NCI-H446 (cell line): ENCODE data around the gene TMPRSS3.

Experiments
- DNase-seq, 2 experiments: peaks; one replicate each; lab custom pipeline; 2025; lab: John Stamatoyannopoulos, UW

The TMPRSS3 gene

DNA sequence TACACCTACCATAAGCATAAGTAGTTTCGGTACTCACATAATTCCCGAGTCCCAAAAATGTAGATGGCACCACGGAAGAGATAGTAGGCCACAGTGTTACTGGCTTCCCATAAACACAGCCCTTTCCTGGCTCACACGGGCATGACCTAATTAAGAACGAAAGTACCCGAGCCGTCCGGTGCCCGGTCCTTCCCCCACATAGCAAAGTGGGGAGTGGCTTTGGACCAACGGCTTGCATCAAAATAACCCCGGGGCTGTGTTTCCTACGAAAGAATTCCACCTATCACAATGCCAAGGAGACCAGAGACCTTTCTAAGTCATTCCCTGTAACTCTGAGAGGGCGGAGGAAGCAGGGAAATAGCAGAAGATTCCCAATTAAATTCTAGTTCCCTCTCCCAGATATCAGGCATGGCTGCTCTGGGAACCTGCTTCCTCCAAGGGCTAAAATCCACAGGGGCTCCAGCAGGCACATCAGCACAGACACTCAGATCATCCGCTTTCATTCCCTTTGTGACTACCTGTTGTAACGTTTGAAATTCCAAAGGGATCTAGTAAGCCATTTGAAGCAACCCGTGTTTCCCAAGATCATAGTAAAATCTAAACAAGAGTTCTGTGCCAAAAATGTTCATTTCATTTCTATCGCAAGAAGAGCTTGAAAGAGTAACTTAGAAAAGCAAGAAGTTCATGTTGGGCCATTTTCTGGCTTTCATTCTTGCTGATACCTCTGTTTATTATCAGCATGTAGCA, at the start of gene TMPRSS3:
TSS of gene TMPRSS3 (minus strand) at position 148 of the 747 bp plus-strand sequence. CDS start 635 bp downstream, outside the sequence.
- no peak for DNase-seq

DNA sequence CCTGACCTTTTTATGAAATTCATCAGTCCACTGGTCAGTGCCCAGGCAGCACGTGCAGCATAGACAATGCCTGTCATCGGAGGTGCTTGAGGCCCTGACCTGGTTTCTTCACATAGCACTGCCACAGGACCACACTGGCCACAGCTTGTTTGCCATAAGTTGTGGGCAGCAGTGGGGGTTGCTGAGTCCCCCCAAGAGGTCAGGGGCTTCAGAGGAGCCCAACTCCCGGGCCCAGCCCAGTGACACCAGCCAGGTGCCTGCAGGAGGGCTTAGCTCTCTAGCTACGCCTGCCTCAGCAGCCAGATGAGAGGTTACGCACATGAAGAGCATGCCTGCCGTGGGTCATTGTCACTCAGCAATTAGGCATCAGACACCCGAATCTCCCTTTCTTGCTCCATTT, 49.5 kb upstream of the TMPRSS3 start:
- no peak for DNase-seq

DNA sequence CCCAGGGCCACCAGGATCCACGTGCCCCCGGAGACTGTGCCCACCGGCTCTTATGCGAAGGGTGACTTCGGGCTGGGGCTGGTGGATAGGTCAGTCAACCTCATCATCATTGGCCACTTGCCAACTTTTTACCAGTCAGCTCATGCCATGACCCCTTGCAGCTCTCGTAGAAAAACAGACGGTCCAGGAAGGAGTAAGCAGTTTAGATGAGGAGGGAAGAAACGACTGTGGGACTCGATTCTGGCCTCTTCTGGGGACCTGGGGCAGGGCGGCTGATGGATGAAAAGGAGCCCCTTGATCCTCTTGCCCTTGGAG, 48.9 kb upstream of the TMPRSS3 start:
- no peak for DNase-seq

DNA sequence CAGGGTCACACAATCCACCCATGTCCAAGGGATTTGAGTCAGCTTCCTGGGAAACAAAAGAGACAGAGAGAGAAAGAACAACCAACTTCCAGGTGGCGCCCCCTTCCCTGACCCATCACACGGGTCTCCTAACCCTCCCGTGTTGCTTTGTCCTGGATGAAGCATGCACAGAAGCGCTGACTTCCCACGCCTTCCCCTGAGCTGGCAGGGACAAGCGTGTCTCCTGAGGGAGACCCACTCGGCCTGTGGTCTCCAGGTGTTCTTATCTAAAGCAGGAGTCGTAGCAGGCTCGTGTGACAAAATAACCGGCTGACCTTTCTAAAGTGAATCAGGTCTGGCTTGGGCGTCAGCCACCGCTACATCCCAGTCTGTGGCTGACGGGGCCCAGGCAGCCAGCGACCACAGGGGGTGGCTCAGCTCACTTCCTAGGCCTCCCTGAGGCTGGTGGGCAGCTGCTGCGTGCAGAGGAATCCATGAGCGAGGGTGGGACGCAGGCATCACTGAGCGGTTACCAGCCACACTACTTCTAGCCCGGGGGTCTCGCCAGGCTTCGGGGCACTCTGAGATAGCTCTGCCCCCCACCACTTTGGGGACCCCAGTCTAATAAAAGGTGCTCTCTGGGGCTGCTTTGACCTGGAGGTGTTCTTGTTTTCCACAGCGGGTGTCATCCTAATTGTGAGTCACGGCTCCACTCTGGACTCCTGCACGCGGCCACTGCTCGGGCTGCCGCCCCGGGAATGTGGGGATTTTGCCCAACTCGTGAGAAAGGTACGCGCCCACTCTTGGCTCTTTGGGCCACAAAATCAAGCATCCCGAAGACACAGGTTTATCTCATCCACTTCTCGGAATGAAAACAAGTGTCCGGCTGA, 48.3 kb upstream of the TMPRSS3 start:
- no peak for DNase-seq

DNA sequence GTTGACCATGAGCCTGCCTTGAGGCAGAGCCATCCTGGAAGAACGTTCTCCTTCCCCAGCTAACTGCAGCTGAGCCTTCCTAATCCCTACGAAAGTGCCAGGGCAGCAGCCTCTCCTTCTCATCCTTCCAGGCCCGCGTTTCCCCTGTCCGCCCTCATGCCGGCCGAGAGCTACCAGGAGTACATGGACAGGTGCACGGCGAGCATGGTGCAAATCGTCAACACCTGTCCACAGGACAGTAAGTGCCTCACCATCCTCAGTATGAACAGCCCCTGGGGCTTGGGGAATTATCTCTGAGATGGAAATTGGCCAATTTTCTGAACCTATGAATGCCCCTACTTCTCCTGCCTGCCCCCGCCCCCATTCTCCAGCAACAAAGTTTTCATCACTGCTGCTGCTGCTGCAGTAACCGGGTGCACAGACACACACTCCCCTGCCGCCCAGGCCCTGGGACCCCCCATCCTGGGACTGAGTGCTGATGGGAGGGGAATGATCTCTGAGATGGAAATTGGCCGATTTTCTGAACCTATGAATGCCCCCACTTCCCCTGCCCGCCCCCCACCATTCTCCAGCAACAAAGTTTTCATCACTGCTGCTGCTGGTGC, 47.4 kb upstream of the TMPRSS3 start:
- DNase-seq: no peak

DNA sequence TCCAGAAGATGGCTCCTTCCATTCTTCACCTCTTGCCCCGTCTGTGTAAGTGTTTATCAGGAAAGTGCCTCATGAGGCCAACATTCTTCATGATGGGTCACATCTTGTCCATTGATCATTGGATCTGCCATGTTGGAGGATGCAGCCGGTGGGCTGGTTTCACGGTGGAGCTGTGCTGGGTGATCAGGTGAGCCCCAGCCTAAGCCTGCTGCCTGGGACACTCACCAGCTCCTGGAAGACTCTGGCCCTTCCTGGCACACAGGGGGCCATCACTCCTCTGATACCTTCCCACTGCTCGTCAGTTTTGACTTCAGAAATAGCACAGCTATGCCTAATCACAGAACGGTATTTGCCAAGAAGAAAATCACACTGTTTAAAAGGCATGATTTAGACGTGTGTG, 46.1 kb upstream of the TMPRSS3 start:
- DNase-seq: no peak

DNA sequence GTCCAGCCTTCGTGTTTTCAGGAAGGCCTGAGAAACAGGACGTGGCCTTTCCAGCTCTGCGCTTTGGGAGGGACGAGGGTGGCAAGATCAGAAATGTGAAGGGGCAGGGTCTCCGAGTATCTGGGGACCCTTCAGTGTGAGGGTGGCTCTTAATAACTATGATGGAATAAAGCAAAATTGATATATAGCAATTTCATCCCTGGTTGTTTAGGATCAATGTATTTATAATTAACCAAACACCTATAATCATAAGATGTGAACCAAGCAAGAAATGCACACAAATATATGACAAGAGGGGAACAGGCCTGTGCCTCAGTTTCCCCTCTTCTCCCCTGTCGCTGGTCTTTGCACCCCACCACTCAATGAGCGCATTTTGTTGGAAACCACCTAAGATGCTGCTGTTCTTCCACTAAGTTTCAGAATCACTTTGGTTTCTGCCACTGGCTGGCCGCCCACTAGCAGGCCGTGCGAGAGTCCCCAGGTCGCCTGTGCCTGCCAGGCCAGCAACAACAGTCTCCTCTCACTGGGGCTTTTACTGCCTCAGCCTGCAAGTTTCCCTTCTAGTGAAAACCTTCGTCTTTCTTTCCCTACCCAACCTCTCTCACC, 44.4 kb upstream of the TMPRSS3 start:
- DNase-seq: no peak

DNA sequence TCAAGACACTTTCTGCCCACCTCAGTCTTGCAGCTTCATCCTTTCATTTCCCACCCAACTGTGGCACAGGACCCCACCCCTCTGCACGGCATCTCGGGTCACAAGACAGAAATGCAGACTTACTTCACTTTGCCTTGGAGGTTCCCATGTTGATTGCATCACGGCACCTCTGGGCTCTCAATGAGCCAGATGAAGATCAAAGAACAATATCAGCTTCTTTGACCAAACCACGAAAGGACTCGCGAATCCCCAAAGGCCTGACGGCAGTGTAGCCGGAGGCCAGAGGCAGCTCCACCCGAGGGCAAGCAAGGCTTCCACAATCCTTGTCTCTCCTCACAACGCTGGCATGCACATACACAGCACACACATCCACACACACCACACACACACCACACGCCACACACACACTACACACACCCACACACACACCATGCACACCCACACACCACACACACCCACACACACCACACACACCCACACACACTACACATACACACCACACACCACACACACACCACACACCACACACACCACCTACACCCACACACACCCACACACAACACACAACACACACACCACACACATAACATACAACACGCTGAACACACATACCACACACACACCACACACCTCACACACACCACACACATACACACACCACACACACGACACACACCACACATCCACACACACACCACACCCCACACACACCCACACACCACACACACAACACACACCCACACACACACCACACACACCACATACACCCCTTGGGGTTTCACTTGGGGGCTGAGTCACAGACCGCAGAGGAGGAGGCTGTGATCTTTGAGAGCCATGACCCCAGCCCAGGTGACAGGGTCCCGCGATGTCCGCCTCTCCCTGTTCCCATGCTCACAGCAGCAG, 43.7 kb upstream of the TMPRSS3 start:
- DNase-seq: no peak

DNA sequence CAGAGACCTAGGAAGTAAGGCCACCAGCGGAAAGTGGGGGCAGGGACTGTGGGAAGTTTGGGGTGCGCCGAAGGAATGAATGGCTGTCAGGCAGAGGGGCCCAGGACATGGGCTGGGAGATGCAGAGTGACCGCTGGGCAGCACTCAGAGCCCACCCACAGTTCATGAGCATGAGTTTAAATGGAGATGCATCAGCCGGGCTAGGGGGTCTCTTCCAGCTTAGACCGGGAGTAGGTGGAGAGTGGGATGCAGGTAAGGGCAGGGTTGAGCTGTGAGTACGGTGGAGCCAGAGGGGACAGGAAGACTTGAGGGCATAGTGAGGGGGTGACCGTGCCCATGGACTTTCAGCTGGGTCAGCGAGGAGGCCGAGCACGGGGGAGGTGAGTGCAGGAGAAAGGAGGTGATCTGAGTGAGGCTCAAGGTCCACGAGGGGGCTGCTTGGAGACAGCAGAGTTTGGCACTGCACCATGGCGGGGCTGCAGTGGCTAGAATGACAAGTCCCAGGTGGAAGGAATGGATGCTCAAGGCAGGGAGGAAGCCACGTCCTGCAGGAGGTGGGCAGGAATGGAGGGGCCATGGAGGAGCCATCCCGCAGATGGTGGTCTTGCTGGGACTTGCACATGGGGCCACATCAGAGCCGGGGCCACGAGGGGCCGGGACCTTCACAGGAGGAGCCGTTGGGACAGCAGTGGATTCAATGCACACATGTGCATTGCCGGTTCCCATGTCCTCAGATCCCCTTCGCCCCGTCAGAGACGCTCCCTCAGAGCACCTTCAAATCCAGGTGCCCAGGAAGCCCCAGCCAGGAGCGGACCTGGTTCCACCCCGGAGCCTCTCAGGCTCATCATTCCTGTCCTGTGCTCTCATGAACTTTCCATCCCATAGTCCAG, 42.7 kb upstream of the TMPRSS3 start:
- no peak for DNase-seq

DNA sequence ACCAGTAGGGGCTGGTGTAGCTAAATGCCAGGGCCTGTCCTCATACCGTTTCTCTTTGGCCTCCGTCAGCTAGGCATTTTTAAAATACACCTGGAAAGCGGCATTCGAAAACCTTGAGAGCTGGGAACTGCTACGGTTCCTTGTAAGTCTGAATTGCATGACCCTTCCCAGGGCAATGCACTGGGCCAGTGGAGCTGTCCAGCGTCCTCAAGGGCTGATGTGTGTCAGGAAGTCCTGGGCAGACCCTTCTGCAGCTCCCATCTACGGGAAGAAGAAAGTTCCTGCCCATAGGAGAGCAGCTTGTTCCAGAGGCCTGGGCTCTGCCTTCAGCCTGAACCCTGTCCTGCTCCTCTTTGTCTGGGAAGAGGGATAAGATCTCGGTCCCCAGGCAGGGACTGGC, 41.9 kb upstream of the TMPRSS3 start:
- DNase-seq: no peak

DNA sequence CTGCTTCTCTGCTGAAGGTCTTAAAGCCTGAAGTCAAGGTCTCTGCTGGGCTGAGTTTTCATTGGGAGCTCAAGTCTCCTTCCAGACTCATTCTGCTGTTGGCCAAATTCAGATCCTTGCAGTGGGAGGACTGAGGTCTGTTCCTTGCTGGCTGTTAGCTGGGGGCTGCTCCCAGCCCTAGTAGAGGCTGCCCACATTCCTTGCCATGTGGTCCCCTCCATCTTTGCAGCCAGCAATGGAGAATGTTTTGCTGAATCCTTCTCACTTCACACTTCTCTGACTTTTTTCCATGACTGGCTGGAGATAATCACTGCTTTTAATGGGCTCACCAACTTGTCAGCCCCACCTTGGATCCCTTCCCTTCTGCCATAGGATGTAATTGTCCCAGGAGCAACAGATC, 41.1 kb upstream of the TMPRSS3 start:
- DNase-seq: no peak

DNA sequence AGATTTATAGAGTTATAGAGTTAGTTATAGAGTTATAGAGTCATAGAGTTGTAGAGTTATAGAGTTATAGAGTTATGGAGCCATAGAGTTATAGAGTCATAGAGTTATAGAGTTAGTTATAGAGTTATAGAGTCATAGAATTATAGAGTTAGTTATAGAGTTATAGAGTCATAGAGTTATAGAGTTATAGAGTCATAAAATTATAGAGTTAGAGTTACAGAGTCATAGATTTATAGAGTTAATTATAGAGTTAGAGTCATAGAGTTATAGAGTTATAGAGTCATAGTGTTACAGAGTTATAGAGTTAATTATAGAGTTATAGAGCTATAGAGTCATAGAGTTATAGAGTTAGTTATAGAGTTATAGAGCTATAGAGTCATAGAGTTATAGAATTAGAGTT, 40.0 kb upstream of the TMPRSS3 start:
- no peak for DNase-seq

DNA sequence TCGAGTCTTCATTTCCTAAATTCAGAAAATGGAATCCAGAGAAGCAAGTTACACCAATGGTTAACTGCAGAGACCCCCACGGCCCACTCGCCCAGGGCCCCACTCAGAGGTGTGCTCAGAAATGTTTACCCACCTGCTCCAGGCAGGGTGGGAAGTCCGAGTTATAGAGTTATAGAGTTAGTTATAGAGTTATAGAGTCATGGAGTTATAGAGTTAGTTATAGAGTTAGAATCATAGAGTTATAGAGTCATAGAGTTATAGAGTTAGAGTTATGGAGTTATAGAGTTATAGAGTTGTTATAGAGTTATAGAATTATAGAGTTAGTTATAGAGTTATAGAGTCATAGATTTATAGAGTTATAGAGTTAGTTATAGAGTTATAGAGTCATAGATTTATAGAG, 39.5 kb upstream of the TMPRSS3 start:
- no peak for DNase-seq

DNA sequence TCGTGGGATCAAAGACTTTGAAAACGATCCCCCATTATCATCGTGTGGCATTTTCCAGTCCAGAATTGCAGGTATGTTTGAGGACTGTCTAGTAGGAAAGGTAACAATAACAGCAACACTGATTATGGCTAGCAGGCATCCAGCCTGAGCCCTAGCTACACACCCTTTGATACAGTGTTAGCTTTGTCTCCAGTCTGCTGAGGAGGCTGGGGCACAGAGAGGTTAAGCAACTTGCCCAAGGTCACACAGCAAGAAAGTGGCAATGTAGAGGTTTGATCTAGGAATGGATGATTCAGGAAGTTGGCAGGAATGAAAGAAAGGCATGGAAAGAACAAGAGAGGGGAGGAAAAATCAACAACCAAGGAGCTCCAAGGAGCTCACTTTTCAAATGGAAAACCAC, 39.0 kb upstream of the TMPRSS3 start:
- DNase-seq: no peak

DNA sequence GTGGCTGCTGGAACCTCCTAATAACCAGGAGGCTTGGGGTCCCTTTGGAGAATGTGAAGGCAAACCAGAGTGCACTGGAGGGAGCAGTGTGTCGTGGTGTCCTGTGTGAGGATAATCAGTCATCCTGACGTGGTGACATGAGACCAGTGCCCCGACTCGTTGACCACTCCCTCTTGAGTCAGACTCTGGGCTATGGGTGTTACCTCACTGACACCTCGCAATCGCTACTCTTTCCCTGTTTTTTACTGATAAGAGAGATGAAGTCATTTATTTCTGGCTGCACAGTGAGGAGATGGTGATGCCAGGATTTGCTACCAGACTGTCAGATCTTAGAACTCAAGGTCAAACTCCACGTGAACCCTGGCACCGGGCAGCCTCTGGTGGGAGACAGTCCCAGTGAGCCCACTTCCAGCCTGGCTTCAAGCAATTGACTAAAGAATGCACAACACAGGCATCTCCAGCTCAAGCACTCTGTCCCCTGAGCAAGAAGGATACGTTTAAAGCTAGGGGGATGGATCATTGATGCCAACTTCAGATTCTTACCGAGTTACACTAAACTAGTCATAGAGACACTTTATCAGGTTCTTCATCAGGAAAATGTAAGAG, 38.2 kb upstream of the TMPRSS3 start:
- no peak for DNase-seq

DNA sequence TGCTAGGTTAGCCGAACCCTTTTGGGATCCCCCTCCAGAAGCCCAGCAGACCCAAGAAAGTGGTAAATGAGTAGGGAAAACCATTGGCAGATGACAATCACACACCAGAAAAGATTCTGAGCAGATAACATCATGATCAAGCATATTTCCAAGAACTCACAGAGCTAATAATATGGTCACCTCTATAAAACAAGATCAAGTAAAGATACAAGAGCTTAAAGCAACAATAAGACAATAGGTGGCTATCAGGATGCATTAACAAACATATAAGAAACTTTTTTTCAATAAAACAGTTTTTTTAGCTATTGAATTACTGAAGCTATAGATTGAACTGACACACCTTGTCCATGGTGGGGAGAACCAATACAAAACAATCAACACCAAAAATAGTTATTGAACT, 36.8 kb upstream of the TMPRSS3 start:
- no peak for DNase-seq

DNA sequence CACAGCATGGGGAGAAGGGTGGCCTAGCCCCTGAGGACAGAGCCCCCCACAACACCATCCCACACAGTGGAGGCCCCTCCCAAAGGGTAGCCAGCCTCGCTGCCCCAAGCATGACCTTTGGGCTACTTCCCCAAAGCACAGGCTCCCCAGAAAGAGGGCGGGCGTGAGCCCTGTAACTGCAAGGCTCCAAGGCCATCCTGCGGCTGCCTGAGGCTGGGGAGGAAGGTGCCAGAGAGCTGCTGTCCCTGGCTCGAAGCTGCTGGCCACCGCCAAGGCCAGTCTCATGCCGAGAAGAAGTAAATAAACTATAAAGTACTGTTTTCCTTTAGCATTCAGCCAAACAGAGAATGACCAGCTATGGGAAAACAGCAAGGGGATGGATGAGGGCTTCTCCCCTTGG, 35.3 kb upstream of the TMPRSS3 start:
- DNase-seq: no peak

DNA sequence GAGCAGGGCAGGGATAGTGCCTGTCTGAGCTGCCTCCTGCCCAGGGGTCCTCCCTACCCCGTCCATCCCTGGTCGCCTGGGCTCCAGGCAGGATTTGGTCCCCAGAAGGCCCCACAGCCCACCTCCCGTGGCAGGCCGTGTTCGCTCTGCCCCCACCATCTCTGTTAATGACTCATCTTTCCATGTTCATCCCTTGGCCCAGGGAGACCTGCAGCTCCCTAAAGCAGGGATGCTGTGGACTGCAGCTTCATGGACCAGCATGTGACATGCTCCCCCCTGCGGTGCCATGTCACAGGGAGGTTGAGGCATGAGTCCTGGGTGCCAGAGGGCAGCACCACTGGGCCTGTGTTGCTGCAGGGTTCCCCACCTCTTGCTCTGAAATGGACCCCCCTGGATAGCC, 34.7 kb upstream of the TMPRSS3 start:
- no peak for DNase-seq

DNA sequence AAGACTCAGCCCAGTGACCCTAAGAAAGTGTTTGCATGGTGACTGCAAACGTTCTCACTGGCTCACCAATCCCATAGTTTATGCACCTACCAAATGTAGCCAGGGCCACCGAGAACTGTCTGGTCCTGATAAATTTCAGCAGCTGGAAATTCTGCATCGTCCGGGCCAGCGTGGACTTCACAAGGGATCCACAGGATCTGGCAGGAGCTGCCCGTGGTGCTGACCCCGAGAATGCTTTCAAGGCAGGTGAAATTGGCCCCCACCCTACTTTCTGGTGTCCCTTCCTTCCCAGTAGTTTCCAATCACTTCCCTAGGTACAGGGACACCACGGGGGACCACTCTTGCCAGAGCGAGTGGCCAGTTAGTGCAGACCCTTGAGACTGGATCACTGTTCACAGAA, 34.0 kb upstream of the TMPRSS3 start:
- no peak for DNase-seq

DNA sequence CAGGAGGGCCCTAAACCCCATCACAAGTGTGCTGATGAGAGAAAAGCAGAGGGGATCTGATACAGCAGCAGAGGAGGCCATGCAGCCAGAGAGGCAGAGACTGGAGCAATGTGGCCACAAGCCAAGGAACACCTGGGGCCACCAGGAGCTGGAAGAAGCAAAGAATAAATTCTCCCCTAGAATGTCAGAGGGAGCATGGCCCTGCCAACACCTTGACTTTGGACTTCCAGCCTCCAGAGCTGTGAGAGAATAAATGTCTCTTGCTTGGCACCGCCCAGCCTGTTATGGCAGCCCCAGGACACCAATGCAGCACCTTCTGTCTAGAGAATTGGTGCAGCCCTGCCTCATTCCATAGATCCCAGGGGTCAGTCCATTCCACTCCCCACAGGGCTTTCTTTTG, 33.2 kb upstream of the TMPRSS3 start:
- DNase-seq: no peak
